ENCODE measurements around the gene ANKRD63.

Gene ANKRD63

DNA sequence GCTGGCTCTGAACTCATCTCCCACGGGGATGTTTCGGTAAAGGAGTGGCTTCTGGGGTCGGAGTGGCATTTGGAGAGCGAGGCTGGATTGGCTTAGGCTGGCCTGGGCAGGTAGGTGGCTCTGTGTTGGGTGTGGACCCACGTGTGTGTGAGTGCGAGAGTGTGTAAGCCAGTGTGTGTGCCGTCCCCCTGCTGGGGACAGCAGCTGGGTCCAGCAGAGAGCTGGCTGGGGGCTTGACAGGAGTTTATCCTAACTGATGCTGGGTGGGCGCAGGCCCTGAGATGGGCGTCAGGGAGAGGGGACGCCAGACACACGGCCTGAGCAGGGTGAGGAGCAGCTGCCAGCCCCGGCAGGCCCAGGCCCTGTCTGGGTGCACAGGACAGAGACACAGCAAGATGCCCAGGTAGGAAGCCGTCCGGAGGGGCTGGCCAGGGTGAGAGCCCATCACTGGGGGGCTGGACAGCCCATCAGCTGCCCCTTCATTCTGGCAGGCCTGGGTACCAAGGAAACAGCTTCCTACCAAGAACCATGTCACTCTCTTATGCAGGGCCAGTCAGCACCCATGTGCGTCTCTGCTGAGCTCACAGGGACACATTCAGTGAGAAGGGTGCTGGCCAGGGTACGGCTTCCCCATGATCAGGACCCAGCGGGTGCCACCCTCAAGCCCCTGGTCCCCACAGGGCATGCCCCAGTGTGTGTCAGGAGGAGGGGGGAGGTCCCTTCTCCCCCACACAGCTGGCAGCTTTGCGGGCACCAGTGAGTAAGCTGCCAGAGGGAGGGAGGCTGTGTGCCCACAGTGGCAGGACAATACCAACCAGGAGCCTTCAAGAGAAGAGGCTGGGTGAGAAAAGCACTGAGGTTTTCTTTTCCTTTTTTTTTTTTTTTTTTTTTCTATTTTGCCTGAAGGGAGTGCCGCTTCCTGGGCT lies 42.9 kb downstream of the ANKRD63 start:
- in situ Hi-C loops (cut with HindIII; ENCODE audit: low pct_ligation_motif_present, low pct_unique_long_range_greater_than_20kb, low sequenced_read_pairs) = no loop called here
- no peak for DNase-seq

GRCh38 chr15:40239404-40239692 lies 43.5 kb downstream of the ANKRD63 start:
- in situ Hi-C loops (cut with HindIII; ENCODE audit: low pct_ligation_motif_present, low pct_unique_long_range_greater_than_20kb, low sequenced_read_pairs) = no loop called here
- DNase-seq = no peak

DNA sequence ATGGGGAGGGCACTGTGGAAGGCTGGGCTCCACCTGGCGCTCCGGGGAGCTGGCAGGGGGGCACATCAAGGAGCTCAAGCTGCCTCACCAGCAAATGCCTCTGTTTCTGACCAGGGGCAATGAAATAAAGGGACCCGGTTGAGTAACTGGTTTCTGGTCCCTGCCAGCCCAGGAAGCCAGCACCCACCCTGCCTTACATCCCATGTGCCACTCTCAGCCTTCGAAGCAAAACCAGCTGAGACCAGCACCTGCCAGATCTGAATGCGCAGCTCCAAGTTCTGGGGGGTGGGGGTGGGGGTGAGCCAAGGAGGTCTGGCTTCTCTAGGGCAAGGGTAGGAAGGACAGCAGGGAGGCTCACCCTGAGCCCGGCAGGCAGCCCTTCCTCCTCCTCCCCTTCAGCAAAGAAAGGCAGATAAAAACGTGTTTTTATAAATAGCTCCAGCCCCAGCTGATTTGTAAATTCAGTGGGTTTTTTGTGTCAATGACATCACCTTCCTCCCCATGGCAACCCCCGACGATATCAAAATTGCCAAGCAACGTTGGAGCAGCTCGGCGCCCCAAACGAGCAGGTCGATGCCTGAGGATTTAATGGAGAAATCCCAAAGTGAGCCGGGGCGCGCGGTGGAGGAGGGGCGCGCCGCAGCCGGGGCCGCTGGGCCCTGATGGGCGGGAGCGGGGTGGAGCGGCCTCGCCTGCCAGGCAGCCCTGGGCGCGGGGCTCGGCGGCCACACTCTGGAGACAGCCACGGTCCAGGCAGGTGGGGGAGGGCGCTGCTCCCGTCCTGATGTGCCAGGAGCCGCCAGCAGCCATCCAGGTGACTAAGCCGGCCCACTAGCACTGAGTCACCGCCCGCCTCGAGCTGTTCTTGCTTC lies 44.1 kb downstream of the ANKRD63 start, which contains the start of gene PAK6:
PAK6 (plus strand) TSS at position 532 of the 872 bp plus-strand sequence. CDS start 25,723 bp downstream, outside the sequence.
- peak; percentile 37 for DNase-seq
- in situ Hi-C loops (cut with HindIII; ENCODE audit: low pct_ligation_motif_present, low pct_unique_long_range_greater_than_20kb, low sequenced_read_pairs) = no loop called here

DNA sequence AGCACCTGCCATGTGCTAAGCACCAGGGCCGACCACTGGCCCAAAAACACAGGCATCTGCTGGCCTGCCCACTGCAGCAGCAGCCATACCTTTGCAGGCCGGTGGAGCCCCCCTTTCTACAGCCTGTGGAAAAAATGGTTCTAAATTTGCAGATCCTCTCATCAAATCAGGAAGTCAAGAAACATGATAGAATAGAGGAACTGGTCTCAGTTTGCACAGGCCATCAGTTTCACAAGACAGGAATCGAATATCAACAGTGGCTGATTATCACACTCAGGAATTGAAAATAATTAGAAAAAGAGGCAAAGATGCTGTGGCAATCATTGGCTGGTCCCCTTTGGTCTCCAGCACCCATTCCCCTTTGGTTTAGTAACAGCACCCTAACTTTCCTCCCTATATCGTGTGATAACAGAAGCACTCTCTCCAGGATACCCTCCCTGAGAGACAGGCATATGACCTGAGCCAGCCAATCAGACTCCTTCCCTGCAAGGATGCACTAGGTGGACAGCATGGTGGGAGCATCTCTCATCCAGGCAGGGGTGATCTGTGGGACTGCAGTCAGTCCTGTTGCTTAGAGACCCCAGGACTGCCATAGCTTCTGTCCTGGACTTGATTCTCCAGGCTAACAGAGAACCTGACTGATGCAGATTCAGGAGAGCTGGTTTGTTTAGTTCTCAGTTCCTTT lies 47.5 kb downstream of the ANKRD63 start:
- in situ Hi-C loops (cut with HindIII; ENCODE audit: low pct_ligation_motif_present, low pct_unique_long_range_greater_than_20kb, low sequenced_read_pairs) = no loop called here
- DNase-seq = no peak

- in situ Hi-C loops (cut with HindIII; ENCODE audit: low pct_ligation_motif_present, low pct_unique_long_range_greater_than_20kb, low sequenced_read_pairs) = no loop called here
- no peak for DNase-seq
Measured at GRCh38 chr15:40234783-40235182, 48.1 kb downstream of the ANKRD63 start.

DNA sequence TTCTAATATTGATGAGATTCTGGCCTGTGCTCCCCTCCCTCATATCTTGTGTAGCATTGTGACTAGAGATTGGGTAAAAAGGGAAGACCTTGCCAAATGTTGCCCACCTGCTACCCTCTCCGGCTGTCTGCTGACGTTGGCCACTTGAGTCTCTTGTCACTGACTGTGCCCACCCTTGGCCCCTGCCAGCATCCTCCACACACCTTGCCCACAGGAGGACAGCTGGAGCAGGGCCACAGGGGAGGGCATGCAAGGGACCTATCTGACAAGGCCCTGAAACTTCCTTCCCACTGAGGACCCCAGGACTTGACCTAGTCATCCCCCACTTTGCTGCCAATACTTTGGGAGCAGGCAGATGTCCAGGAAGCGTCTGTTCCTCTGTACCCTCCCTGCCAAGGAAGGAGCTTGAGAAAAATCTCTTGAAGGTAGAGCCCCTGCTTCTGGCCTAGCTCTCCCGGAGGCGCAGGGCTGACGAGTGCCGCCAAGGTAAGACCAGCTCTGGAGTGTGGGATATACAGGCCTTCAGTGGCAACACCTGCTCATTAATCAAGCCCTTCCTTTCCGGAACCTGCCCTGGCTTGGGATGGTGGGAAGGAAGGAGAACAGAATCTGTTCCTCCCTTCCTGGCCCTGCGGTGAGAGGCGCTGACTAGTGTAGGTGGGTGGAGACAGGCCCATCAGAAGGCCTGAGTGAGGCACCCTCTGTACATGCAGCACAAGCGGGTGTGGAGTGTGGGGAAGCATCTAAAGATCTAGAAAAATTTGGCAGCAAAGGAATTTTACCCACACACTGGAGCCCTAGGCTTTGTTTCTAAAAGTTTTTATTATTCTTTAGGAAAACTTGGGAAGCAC lies 48.9 kb downstream of the ANKRD63 start:
- in situ Hi-C loops (cut with HindIII; ENCODE audit: low pct_ligation_motif_present, low pct_unique_long_range_greater_than_20kb, low sequenced_read_pairs) = no loop called here

DNA sequence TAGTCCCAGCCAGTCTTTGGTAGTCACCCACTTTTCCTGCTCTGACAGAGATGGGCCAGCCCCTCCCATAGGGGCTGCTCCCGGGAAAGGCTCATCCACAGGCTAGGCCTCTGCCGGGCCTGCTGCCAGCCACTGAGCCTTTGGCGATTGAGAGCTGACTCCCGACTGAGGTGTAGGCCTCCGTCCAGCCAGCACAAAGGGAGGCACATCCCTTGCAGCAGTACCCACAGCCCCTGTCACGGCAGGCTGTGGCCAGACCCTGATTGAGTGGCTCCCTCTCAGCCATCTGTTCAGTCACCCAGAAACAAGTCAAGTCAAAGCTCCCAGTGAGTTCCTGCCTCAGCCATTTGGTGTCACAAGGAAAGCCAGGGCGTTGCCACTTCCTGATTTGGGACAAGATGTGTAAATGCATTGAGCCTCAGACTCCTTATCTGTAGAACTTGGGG lies 50.2 kb downstream of the ANKRD63 start:
- in situ Hi-C loops (cut with HindIII; ENCODE audit: low pct_ligation_motif_present, low pct_unique_long_range_greater_than_20kb, low sequenced_read_pairs) = no loop called here
- no peak for DNase-seq

More for the DNA sequence above, 48.9 kb downstream of the ANKRD63 start:
- no peak for DNase-seq
